GM12872 (cell line): Measurements from ENCODE around the gene CELF4.

Experiments used
- TF ChIP-seq, protein P1 (sequence below): IDR thresholded peaks from 3 replicates; pipeline ENCODE4 v1.5.1; 2011; ENCODE audit warnings: low read depth, mild to moderate bottlenecking, low read length, moderate library complexity; ENCODE audit not compliant: insufficient read depth

Gene CELF4

DNA sequence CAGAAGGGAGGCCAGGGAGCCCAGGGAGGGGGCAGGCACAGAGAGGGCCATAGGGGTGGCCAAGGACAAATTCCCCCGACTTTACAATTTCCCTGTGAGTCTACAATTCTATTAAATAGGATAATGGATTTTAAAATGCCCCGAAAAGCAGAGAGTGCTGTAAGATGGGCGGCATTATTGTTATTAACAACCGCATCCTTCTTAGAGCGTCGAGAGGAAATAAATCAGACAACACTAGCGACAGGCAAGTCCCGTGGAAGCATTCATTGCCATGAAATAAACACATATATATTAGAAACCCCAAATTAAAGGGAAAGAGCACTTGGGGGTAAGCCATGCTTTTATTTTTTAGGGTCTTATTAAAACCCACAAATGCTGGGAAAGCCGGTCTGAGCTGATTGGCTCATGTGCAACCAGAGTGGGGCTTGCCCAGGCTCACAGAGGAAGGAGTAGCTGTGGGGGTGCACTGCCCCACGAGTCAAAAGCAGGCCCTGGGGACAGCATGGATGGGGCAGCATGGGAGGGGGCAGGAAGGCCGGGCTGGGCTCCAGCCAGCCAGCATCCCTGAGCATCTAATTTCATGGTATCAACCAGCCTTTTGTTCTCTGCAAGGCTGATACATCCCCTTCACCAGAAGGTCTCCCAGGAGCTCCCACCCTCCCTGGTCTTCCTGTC, 187.1 kb downstream of the CELF4 start:
- TF ChIP-seq, protein P1, sequence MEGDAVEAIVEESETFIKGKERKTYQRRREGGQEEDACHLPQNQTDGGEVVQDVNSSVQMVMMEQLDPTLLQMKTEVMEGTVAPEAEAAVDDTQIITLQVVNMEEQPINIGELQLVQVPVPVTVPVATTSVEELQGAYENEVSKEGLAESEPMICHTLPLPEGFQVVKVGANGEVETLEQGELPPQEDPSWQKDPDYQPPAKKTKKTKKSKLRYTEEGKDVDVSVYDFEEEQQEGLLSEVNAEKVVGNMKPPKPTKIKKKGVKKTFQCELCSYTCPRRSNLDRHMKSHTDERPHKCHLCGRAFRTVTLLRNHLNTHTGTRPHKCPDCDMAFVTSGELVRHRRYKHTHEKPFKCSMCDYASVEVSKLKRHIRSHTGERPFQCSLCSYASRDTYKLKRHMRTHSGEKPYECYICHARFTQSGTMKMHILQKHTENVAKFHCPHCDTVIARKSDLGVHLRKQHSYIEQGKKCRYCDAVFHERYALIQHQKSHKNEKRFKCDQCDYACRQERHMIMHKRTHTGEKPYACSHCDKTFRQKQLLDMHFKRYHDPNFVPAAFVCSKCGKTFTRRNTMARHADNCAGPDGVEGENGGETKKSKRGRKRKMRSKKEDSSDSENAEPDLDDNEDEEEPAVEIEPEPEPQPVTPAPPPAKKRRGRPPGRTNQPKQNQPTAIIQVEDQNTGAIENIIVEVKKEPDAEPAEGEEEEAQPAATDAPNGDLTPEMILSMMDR = no peak

DNA sequence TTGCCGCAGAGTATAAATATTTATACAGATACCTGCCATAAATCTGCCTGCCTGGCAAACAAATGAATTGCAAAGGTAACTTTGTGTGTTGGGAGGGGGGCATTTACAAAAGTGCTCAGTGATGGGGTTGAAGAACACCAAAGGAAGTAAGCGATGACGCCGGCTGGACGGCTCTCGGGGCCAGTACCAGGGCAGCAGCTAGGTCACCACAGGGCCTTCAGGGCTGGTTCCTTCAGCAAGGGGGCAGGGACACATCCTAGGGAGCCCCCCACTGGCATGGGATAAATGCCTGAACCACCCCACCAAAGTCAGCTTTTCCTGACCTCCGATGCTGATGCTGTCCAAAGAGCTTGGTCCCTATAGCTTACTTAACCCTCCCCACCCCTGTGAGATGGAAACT, 190.4 kb downstream of the CELF4 start:
- TF ChIP-seq, protein P1 = no peak

DNA sequence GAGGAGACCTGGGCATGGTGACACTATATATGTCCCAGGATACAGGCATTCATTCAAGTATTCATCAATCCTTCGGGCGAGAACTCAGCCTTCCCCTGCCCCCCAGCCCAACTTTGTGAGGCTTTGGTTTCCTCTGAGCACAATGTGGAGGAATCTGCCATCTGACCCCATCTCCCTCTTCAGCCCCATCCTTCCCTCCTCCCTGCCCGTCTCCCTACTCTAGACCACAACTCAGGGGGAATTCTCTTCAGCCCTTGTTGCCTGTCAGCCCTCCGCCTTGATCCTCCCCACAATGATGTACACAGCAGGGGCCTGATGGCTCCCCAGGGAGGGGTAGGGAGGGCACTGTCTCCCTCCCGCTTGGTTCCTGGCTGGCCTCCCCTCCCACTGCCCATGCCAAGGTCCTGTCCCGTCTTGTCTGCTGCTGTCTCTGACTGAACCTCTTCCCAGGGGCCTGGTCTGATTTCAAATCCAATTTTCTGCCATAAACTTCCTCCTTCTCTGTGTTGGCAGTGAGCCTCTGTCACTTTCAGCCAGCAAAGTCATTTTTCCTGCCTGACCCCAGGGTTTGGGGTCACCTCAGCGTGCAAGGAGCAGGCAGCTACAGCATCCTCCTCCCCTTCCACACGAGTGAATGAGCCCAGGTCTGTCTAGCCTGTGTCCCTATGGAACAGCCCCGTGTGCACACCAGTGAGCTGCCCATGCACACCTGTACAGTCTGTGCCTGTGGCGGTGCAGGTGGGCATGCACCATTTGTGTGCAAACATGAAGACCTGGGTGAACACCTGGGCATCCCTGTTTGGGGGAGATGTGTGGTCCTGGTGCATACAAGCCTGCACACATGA, 197.3 kb downstream of the CELF4 start:
- TF ChIP-seq, protein P1 = no peak

DNA sequence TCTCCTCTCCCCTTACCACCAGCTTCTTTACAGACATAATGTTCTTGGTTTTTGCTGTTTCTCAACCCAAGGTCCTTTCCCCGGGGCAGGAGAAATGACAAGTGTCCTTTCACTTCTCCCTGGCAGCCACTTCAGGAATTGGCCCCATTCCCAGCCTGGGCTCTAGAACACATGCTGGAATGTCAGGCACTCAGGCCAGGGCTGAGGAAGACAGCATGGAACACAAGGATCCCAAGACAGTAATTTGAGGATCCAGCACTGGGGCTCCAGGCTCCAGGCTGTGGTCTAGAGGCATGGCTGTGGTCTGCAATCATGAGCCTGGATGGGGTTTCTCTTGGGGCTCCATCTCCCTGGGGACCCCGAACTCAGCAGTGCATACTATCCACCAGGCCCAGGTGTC, 201.4 kb downstream of the CELF4 start:
- TF ChIP-seq, protein P1 = no peak

DNA sequence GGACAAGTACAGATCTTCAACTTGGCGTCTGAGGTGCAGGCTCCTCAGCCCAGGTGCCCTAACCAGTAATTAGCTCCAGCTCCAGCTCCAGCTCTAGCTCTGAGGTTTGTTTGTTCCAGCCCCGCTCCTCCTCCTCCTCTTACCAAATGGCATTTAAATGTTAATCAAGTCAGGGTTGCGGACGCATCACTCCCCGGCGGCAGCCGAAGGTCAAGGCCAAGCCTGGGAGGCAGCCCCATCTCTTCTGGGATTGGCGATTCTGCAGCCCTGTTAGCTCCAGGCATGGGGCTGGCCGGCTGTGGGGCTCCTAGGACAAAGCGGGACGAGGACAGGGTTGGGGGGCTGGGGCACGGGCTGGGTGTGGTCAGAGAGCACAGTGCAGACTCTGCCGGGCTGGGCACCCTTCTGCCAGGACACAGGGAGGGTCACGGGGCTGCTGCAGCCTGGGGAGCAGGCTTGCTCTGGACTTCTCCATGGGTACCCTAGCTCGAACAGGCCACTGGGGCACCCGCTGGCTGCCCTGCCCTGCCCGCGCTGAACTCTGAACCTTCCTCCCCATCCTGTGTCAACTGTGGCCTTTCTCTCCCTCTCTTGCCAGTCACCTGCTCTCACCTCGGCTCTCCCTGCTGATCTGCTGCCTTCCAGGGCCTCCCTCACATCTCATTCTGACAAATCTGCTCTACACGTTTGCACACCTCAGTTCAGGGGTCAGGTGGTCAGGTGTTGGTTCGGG, 203.3 kb downstream of the CELF4 start:
- TF ChIP-seq, protein P1 = no peak

DNA sequence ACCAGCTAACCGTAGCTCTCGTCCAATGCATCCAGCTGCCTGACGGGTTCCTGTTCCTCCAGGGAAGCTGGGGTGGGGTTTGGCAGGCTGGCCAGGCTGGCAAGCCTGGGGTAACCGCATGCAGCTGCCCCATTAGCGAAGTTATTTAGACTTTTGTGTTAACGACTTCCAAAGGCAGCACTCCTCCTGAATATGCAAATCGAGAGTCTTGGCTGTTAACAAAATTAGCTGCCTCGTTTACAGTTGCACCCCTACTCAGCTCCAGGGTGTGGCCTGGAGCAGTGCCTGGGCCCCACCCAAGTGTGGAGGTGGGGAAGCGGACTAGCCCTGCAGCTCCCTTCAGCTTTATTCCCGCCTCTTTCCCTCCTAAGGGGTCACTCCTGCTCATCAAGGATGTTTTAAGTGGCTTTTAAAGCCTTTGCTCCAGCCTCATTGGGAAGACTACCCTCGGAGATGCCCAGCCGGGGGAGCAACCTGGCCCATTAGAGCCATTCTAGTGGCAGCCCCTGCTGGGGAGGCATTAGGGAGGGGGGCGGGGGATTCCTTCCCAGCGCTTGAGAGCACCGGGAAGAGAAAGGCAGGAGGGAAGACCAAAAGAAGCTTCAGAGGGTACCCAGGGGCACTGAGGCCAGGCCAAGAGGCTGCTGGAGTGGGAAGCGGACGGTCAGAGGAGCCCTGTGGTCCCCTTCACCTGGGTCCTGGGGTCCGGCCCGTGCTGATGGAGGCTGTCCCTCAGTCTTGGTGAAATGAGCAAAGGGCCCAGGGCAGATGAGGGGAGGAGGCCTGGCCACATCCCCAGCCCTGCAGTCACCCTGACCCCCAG, 204.1 kb downstream of the CELF4 start:
- TF ChIP-seq, protein P1 = no peak

DNA sequence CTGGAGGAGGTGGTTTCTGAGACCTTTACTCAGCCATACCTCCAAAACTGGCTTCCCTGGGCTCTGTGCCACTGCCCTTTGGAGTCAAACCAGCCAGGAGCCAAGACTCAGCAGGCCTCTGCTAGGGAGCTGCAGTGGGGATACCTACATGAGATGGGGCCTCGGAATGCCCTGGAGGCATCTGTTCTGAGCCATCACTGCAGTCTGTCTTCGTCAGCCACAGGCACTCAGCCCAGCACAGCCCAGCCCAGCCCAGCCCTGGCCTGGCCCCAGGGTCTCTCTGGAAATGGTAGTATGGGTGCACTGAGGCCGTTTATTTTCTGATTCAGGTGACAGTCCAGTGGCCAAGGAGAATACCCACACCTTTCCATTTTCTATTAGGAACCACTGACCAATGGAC, 209.8 kb downstream of the CELF4 start:
- TF ChIP-seq, protein P1 = no peak
